Activated CD4-positive, alpha-beta T cell treated with anti-CD3 and anti-CD28 coated beads, Interleukin-2, amount 50 U/mL, for 4 hours (primary cell): ENCODE results near the gene JAG1.

ENCODE experiments used
- DNase-seq, 2 experiments: peaks; one replicate each; pipeline ENCODE4 v3.0.0-alpha.2; 2020

The JAG1 gene

DNA sequence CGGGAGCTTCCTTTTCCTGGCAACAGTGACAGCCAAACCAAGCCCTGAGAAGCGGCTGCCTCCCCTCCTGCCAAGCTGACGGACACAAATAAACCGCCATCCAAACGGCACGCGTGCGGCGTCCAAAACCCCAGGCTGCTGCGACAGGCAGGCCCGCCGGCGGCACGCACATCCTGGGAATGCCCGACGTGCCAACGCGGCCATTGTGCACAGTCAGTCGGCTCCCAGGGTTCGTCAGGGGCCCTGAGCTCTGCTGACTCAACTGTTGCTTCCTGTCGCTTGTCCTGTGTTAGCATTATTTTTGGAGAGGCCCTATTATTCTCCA is 6.8 kb downstream of the JAG1 start:
- DNase-seq, result no peak

DNA sequence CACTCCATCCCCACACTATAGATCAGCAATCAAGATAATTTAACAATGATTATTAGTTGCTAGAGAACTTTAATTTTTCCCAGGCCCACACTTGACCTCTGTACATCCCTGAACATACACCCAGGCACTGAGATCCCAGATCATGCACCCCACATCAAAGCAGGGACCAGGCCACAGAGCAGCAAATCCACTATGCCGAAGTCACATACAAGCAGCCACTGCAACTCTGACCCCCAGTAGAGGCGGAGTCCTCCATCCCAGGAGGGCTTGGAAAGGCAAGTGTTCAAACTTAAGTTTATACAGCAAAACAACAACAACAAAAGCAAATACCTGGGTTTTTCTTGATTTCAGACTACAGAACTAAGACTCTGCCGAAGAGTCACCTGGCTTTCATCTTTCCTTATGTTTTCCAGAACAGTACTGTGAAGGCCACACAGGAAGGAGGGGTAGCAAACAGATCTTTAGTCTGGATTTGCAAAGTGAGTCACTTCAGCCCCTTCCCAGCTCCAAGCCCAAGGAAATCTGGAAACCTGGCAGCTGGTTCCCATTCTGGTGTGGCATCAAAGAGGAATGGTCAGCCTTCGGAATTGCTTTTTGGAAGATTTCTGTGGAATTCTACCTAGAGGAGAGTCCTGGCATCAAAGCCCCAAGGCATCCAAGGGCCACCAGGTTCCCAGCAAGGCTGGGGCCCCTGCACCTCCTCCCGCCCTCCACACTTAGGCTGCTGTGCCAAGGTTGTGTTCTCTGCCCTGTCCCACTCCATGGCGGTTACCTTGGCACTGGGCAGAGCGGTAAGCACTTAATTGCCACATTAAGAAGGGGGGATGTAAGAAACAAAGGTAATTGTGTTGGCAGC is 7.3 kb downstream of the JAG1 start:
- DNase-seq, result no peak

DNA sequence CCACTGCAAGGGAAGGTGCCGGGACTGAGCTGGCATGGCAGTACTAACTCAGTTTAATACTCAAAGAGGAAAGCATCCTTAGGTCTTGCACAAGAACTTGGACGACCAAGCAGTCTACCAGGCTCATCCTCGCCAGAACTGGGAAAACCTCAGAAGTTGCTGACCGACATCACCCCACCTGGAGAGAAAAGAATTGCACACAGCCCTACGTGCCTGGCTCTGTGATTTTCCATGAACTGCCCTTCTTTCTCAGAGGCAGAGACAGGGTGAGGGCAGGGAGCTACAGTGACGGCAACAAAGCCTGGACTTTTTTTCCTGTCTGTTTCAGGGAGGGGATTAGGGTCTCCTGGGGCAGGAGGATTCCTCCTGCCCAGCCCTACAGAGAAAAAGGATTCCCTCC is 8.0 kb downstream of the JAG1 start:
- DNase-seq, result no peak

DNA sequence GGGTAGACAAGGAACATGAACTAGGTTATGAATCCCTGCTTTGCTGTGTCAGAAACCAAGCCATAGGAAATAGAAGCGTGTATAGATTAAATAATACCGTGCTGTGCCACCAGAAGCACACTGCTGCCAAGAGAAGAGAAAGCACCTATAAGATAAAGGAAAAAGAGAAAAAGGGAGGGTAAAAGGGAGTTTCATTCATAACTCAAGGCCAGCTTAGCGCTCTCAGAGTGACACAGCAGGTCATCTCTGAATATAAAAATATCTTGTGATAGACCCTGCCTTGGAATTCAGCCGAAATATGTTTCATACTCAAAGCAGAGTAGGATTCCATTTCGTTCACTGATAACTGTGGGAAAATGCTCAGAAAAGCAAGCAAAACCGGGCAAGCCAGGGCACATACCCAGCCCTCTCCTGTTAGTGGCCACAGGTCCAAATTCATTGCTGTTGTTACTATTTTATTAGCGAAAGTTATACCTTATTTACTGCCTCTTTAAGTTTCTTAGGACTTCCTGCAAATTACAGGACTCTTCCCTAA is 8.7 kb downstream of the JAG1 start:
- no peak for DNase-seq

DNA sequence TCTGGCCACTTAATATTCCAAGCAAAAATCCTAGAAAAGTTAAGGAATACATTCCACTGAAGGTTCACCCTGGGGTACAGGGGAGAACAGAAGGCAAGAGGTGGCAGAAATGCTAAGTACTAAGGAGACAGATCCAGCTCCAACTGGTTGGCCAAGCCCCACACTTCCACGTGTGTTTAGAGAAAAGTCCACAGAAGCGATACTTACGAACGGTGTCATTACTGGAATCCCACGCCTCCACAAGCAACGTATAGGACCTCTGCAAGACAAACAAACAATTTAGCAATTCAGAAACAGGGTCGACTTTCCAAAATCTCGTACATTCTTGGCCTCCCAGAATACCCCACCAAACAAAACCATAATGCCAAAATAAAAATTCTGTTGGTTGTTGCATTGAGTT is 10.0 kb downstream of the JAG1 start:
- no peak for DNase-seq

DNA sequence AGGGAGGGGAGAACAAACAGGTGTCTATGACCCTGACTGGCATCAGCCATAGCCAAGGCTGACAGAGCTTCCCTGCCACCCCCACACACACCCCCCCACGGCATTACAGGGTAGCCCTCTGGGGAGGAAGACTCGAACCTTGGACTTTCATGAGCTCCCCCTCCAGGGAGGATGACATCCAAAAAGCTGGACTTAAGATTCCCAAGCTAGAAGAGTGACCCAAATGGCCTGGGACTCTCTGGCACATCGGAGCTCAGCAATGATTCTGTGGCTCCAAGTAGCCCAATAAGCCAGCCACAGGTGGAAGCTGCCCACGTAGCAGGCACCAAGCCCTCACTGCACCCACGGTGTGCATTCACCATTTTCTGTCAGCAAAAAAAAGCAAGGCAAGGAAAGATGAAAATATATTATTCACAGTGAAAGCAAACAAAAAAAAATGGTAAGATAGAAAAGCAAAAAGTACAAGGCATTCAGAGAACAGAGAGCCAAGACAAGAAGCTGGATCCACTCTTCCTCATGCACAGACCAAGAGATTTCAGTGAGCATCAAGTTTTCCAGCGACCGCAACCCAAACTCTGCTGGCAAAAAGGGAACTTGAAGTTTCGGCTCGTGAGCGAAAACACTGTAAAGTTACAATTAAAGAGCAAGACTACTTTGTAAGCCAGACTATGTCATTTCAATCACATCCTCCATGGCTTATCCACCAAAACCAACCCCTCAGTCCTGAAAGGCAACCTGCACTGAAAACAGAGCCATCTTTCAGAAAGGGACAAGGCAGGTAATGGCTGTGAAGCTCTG is 10.9 kb downstream of the JAG1 start:
- DNase-seq, result no peak

DNA sequence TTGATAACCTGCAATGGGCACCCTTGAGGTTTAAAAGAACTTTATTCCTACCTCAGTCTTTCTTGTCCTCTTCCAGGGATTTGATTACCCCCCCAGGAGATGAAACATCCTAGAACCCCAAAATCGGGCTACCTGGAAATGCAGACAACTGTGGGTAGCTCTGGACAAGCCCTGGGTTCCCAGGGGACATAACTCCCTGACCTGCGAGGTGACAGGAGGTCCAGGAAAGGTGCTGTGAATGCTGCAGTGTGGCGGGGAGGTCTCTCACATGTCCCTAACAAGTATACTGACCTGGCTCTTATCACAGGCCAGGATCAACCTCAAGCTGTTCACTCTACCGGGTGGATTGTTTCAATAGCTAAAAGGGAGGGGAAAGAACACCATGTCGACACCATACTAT is 11.6 kb downstream of the JAG1 start:
- no peak for DNase-seq

DNA sequence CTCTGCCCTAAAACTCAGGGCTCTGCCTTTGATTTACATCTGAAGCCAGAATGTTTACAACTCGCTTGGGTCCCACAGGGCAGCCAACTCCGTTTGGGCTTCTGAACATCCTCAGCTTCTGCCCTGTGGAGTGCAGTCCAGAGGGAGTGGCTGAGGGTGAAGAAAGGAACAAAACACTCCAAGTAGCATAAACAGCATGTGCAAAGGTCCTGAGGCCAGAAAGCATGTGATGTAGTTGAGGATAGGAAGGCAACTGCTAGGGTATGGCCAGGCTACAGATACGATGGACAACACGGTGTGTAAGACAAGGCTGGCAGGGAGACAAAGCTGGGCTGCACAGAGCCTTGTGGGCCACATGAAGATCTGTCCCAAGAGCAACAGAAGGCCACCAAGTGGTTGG is 12.5 kb downstream of the JAG1 start:
- DNase-seq, result no peak

DNA sequence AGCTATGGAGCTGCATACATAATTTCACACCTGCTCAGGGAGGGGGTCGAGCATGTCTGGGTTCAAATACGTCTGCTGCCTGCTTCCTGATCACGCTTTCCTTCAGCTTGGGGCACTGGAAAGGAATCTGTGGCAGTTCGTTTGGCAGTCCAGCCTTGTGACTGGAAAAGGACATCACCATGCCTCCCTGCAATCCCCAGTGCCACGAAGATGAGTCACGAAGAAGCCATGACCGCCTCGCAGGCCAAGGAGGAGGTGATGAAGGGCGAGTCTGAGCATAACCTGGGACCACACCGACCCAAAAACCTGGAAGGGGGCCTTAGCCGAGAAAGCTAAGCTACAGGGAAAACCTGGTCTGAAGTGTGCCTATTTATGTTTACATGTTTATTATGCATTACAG is 13.1 kb downstream of the JAG1 start:
- DNase-seq, result no peak

DNA sequence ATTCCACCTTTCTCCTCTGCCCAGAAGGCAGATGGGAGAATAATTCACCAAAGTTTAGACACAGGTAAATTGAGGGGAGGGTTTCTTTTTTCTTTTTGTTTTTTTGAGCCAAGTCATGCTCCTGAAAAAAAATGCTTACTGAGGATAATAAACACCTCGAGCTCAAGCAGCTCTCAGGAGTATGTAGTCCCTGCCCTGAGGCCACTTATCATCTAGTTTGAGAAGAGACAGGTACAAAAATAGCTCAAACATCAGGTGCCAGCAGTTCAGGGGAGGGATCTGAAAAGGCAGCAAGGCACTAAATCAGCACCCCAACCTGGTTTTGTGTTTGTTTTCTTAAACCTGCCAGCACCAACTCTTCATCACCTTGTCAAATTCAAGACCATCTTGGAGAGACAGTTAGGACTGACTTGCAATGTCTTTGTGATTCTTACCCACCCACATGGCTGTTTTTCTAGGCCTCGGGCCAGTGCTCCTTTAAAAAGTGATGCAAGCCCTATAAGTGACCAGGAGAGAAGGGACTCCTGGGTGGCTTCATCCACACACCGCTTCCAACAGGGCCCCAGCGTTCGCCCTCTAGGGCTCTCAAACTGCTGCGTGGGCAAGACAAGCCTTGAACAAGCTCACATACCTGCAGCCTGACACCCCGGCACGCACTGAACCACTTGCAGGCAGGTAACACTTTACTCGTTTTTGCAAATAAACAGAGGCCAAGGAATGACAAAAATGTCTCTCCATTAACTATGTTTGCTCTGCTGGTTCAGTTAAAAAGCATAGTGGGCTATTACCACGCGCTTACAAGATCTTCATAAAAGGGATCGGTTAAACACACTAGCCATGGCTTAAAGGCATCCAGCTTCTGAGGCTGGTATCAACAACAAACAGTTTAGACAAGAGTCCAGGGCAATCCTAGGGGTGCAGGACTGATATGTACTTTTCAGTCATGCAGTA is 13.9 kb downstream of the JAG1 start:
- DNase-seq, result no peak

DNA sequence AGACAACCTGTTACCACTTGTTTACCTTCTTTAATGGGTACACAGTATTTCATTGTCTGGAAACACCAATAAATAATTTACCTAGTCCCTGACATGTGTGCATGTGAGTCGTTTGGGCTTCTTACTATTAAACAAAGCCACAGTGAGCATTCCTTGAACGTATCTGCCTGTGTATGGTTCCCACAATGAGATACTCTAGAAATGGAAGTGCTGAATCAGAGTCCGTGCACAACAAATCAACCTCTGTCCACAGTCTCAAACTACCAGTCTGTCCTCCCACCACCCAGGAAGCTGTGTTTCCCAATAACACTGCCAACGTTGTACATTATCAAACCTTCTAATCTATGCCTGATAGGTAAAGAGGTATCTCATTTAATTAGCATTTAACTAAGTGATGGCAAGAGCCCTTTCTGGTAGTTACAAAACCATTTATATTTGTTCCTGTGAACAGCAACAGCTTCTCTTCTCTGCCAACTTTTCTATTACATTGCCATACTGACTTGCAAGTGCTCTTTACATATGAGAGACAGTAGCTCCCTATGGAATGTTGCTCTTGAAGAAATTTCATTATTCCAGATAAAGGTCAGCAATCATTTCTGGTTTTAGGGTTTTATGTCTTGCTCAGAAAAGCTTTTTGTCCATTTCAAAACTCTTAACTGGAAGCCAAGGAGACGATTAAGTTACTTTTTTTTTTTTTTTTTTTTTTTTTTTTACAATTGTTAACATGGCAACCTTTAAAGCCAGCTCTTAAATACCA is 14.7 kb downstream of the JAG1 start:
- no peak for DNase-seq

DNA sequence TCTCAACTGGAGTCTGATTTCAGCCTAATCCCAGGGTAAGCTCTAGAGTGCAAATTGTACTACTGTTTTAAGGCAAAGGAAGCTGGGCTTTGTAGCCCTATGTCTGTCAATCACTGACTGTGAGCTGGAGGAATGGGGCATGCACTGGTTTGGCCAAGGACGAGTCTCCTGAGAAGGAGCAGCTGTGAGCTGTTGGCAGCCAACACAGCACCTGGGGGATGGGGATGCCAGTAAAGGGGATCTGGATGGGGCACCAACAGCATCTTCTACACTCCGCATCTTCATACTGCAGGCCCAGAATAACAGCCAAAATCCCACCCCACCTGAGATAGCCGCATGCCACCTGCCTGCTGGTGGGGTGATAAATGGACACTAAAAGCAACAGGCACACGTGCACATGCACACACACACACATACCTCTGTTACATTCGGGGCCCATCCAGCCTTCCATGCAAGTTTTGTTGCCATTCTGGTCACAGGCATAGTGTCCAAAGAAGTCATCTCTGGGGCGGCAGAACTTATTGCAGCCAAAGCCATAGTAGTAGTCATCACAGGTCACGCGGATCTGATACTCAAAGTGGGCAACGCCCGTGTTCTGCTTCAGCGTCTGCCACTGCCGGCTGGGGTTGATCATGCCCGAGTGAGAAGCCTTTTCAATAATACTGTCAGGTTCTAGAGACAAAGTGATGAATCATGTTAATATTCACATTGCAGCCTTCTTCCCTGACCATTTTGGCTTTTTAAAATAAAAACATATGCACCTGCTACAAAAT is 15.6 kb downstream of the JAG1 start:
- DNase-seq, result no peak

DNA sequence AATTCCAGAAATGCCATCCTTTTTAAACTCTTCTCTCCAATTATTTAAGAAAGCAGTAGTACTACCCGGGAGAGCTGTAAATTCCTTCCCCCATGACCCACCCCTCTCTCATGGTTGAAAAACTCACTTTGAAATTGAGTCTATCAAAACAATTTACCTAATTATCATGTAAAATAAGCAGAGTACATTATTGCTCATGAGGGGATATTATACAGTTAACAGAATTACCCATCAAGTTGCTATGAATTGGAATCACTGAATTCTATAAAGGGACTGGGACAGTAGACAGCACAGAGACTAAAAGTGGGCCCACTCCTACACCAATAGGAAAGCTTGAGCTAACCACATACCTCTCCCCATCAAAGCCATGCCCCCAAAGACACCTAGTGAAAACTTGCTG is 16.3 kb downstream of the JAG1 start:
- no peak for DNase-seq

DNA sequence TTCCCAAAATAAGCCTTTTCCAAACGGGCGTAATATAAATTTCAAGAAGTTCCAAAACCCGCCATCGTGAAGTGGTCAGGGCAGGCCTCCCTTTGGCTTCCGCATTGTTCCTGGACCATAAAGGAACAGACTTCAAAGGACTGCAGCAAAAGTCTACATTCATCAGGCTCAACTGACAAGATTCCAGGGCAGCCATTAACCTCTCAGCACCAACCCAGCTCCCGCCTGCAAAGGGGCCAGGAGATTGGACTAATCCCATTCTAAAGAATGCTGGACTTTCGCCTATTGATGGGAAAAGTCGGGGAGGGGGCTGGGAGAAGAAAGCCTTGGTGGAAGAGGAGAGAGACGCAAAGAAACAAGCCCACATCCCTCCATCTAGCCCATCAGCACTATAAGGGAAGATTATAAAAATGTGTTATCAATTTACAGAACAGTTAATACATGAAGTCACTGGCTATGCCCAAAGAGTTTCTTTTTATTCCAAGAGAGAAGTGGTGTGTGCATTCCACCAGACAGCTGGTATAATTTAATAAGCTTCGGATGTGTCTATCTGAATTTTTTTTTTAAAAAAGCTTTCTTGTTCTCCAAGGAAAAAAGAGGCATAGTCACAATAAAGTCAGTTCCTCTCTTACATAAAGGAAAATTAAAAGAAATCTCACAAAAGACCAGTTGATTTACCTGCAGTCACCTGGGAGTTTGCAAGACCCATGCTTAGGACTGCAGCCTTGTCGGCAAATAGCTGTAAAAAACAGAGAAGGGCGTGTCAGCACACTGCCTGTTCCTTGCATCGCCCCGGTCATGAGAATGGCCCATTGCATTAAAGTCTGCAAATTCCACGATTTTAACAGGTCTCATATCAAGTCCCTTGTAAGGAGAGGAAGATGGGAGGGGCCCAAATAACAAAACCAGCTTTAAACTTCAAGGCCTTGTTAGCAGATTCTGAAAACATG is 17.8 kb downstream of the JAG1 start:
- no peak for DNase-seq

DNA sequence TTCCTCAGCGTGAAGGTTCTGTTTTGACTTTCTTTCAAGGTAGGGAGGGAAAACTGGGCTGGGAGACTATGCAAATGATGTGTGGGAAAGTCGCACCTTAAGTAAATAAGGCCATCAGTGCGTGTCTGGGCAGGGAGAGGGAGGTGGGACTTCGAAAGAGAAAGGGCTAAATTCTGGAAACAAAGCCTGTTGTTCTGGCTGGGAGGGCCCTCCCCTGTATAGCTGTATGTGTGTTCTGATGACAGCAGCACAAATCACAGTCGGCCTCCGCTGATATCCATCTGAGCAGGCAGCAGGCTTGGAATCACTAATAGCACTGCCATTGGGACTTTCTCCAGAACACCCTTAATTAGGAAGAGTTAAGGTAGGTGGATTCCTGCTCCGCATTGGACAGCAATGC is 19.2 kb downstream of the JAG1 start:
- DNase-seq, result no peak

DNA sequence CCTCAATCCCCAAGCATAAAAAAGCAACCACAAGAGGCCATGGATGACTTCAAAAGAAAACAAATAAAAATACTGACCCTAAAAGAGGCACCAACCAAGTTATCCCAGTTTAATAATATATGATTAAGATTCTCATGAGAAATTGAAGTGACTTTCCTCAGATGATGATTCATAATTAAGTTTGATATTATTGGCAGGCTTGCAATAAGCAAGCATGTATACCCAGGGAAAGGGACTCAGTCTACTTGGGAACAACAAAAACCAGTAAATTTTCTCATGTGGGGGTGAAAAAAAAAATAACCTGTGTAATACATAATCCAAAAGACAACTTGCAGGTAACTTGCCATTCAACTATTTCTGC is 19.6 kb downstream of the JAG1 start:
- no peak for DNase-seq

DNA sequence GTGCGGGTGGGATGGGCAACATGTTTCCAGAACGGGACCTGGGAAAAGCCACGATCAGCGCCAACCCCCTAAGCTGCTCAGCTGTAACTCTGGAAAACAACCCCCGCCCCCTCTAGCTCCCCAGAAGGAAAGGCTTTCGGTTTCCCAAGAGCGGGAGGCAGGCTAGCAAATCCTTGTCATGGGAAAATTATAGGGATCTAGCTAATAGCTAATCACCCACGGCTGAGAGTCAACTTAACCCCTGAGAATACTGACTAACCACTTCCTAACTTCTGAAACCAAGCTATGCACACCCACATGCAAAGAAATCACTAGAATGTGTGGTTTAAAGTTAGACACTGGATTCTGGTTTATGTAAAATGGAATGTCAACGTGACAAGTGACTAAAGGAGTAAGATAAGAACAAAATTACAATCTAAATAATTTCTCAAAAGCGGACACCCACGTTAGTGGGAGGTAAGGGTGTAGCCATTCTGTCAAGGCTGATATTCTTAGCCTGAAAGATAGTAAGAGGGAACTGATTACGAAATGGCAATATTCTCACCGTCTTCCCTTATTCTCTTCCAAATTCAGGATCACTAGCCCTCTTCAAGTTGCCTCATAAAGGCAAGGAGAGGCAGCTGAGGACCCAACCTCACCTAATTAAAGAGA is 20.1 kb downstream of the JAG1 start:
- DNase-seq, result no peak

DNA sequence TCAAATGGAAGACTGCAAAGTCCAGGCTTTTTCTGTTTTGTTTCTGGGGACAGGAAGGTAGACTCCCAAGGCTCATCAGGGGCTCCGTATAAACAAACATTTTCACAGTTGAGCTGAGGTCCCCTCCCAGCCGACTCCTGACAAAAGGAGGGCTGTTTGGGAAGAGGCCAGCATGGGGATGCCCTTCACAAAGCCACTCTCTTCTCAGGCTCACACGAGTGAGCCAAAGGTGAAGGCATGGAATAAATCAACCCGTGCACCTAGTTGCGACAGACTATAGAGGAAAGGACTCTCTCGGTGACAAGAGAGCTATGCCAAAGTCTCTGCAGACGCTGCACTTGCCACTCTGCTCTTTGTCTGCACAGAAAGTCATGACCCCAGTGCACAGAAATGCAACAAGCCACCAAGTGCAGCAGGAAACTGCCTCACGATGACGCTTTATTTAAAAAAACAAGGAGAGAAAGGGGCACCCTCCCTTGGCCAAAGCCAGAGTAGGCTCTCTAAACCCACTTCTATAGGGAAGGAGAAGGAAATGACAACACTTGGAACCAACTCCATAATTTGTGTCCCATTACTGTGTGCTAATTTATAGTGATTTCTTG is 21.0 kb downstream of the JAG1 start:
- DNase-seq, result no peak

DNA sequence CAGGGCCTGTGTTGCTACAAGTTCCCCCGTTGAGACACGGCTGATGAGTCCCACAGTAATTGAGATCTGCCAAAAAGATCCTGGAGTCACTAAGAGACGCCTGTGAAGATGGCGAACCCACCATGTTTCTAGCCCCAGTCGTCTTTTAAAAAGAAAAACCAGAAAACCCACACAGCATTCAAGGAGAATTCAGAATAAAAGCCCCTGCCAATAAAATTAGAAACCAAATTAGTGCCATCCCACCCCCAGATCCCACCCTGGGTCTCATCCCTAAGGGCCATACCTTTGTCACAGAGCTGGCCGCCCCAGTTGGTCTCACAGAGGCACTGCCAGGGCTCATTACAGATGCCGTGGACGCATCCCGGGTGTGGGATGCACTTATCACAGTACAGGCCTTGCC is 21.6 kb downstream of the JAG1 start:
- no peak for DNase-seq
